Glomerular endothelial cell (primary cell): ENCODE data around the gene C8G. TPM values are rescaled to one million over a fixed set of nuclear protein-coding genes. Genes with fewer than 3 reads are reported as not detected.

ENCODE experiments used
- DNase-seq: peaks from one replicate; pipeline ENCODE4 v3.0.0-alpha.2; 2011; ENCODE audit warnings: low read depth, low spot score; ENCODE audit errors: extremely low read depth
- total RNA-seq: library from RNA; depleted of rRNA; stranded (reverse); fragments of >200 nt; gene quantifications from 2 replicates; pipeline ENCODE4 v1.2.3, GENCODE V29; 2015

The C8G gene
- total RNA-seq, 1 donor from 2014 or later, result not detected

DNA sequence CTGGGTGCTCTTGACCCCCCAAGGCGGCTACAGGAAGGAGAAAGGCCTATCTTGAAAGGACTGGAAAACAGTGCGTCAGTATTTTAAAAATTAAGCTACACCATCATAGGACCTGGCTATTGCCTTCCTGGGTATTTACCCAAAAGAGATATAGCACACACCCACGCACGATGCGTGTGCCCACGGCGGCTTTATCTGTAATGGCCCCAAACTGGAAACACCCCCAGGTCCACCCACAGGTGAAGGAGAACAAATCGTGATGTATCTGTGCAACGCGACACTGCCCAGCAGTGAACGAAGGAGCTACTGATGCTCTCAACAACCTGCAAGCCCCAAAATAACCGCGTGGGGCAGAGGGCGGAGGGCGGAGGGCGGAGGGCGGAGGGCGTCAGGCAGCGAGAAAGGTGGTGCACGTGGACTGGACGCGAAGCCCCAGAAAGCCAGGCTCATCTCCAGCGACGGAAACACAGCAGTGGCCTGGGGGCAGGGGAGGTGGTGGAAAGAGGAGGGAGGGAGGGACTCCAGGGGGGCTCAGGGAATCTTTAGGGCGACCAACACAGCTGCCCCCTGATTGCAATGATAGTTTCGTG is 19.9 kb downstream of the C8G start:
- DNase-seq, result no peak

DNA sequence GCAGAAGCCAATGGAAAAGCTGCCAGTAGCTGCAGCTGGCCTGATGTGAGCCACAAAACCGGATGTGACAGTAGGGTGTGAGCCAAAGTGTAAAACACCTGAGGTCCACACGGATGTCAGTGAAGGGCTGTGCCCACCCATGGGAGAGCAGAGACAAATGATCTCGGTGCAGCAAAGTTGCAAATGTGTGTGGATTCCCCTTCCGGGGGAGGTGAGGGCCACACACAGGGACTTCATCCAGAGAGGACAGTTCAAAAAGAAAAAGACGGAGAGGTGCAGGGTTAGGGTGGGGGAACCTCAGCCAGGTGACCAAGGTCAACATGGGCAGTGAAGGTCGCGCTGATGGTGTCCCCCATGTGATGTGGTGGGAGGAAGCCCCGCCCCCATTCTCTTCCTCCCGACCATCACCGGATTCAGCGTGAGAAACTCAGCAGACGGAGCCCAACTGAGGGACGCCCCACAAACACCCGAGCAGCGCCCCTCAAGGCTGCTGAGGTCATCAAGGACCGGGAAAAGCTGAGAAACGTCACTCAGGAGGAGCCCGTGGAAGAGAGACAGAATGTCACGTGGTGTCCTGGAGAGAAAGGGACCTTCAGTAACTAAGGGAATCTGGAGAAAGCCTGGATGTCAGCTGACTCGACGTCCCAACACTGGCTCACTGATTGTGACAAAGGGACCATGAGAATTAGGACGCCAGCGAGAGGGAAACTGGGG is 20.9 kb downstream of the C8G start:
- DNase-seq, result no peak

DNA sequence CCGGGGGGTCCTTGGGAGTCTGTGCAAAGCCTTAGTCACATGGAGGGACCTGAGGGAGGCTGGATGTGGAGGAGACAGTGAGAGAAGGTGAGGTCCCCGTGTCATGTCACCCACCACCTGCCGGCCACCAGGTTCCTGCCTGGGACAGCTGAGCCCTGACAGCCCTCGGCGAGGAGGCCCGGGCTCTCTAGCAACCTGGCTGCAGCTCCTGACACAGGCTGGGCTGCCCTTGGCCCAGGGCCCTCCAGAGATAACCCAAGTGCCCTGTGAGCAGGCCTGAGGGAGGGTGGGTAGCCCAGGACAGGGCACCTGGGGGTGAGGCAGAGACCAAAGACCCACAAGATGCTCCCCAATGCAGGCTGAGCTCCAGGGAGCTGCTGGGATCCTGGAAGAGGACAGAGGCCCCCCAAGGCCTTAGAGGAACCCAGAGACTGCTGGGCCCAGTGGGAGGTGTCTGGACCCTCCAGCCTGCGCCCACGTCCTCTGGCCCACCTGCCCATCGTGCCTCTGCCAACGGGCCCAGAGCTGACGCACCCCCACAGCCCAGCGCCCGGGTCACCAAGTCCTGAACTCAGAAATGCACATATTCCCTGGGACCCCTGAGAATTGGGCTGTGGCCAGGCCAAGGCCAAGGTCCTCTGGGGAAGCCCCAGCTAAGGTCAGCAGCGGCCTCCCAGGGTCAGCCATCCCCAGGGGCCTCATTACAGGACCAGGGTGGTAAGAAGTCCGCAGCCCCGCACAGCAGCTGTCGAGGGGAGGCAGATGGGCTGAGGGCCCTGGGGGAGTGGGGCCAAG is 23.5 kb downstream of the C8G start:
- no peak for DNase-seq

DNA sequence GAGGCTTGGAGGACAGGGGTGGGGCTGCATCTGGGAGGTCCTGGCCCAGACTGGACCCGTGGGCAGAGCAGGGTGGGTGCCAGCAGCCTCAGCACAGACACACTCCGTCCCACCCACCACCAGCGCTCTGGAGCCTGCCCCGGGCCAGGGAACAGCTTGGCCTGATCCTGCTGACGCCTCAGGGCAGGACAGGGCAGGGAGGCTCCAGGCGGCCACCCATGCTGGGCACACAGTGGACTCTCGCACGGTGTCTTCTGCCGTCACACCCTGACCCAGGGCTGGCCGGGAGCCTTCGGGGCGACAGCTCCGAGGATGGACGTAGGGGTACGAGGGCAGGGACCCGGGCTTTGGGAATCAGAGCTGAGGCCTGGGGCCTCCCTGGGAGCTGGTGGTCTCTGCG is 24.1 kb downstream of the C8G start:
- DNase-seq, result no peak

DNA sequence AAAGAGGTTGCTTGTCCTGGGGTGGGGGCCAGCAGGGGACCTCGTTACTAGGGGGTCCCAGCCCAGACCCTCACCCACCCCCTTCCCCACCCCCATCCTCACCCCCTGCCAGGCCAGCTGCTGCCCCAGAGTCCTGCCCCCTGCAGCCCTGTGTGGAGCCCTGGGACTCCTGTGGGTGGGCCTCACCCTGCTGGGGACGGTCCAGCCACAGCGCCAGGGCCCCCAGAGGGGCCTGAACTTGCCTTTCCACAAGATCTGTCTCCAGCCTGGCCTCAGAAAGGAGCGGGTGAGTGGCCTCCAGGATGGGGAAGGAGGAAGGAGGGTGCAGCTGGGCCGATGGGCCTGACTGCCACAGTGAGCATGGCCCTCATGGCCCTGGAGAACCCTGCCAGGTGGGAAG is 24.7 kb downstream of the C8G start:
- DNase-seq, result no peak

DNA sequence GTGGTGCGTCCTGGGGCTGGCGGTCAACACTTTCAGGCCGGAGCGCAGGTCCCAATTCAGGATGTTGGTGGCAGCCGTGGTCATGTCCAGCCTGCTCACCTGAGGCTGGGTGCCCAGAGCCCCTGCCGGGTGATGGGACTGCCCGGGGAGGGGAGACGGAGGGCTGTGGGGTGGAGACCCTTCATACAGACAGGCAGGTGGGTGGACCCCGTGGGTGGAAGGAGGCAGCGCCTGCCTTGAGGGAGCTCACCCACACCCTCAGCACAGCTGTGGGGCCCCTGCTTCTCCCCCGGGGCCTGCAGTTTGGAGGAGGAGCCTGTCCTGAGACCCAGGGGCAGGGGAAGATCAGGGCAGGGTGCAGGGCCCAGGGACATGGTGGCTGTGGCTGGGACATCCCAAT is 25.3 kb downstream of the C8G start:
- no peak for DNase-seq

DNA sequence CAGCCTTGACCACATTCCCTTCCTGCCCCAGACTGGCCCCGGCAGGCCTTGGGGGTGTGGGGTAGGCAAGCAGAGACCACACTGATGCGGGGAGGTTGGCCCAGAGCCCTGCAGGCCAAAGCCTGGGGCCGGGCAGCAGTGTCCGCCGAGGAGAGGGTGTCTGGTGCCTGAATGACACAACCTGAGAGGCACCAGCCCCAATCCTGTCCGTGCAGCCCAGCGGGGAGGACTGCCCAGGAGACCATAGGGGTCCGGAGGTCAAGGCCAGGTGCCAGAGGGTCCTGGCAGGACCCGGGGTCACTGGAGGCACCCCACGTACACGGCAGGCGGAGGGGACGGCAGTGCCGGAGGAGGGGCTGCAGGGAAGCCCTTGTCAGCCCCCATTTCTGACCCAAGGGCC is 26.7 kb downstream of the C8G start:
- no peak for DNase-seq

DNA sequence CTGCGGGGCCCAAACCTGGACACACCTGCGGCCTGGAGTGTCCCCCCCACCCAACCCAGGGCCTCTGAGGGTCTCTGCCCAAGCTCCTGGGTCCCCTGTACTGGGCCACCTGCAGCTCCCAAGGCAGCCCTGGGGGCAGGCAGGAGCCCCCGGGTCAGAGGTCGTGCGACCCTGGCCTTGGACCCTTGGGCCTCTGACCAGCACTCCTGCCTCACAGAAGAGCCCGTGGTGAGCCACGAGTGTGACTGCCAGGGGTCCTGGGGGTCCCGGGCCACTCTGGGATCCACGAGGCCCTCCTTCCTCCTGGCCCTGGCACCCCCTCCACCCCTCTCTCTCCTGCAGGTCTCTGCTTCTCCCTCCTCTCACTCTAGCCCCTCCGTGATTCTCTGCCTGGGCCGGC is 27.3 kb downstream of the C8G start:
- DNase-seq, result no peak

DNA sequence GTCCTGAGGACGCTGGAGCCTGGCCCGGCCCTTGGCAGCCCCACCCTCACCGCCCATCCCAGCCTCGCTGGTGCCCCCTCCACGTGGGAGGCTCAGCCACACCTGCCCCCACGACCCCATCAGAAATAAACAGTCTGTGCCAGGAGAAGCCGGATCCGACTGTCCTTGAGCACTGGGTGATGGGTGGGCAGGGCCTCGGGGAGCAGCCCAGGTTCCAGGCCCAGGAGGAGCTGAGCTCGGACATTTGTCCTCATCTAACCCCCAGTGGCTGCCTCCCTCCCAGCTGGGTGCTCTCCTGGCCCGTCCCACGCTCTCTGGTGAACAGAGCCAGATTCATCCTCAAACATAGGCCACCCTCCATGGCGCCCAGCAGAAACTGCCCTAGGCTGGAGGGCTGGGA is 27.7 kb downstream of the C8G start:
- DNase-seq, result no peak

DNA sequence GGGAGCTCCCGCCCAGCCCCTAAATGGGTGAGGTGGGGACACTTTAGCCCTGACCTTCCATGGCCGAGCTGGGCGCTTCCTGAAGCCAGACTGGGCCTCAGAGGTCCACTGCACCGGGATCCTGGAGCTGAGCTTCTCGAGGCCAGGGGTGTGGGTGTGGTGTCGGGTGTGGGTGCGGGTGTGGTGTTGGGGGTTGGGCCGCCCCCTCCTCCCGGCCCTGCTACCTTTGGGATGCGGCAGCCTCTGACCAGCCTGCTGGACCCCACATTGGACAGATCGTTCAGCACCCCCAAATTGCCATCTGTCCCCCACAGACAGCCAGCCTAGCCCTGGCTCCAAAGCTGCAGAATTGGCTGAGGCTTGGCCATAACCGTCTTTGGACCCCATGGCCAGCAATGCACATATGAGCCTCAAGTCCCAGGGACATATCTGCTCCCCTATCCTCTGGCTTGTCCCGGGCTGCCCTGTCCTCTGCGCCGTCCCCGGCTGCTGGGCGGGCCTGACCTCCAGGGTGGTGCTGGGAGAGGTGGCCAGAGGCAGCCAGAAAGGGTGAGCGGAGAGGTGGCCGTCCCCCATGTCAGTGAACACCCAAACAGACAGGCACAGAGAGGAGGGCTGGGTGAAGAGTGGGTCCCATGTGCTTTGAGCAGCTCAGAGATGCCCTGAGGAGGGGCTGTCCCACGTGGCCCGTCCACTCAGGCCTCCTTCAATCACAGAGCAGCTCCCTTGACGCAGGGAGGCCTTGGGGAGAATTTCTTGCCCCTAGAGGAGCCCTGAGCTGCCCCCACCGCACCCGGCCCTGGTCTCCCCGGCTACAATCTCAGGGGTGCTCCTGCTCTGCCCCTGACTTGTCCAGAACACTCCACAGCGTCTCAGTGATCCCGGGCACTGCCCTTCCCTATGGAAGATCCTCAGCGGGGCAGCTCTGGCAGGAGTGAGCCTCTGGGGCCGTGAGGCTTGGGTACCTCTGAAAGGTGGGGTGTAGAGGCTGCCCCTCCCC is 28.9 kb downstream of the C8G start:
- DNase-seq, result no peak

DNA sequence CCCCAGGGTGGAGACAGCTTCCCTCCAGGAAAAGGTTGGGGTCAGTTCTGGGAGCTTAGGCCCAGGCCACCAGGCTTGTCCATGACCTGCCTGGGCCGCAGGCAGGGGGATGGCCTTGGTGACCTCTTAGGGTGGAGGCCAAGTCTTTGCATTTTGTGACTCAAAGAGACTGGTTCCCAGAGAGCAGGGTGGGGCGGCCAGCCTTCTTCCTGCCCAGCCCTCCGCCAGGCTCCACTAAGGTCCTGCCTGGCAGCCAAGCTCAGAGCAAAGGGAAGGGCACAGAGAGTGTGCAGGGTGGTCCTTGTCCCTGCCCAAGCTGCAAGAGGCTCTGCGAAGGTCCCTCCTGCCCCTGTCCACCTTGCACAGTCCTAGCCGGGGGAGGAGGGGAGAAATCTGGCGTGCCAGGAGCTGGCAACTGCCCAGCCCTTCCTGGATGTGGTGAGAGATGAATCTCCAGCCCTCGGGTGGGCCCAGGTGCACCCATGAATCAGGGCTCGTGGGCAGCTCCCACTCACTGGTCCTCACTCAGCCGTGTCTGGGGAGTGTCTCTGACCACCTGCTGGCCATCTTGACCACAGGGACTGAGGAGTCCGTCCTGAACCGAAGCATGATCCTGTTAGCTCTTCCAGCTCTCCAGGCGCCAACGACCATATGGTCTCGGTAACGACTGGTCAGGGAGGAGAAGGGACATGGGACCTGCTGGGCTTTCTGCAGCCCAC is 29.9 kb downstream of the C8G start:
- no peak for DNase-seq

DNA sequence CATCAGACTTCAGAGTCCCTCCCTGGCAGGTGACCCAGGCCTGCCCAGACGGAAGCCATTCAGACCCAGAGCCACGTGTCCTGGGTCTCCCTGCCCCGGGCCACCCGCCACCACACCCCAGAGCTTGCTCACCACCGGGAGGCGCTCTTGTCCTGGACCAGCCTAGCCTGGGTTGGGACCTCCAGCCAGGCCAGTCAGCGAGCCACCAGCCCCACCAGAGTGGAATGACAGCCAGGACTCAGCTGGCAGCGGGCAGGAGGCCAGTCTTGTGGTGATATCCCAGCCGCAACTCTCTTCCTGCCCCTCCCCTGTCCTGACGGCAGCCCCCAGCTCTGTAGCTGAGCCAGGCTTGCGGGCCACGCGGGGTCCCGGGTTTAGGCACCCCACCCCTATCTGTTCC is 30.6 kb downstream of the C8G start:
- DNase-seq, result no peak

DNA sequence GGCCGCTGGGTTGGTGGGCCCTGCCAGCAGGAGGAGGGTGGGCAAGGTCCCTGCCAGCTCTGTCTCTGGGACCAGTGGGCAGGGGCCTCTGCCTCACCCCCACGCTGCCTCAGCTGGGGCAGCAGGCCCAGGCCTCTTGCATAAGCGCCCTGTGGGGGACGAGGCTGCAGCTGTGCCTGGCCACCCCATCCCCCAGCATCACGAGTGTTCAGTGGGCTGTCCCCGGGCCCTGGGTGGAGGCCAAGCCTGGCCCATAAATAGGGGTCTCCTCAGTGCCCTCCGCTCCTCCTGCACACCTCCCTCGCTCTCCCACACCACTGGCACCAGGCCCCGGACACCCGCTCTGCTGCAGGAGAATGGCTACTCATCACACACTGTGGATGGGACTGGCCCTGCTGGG is 32.2 kb downstream of the C8G start, which contains the start of gene PTGDS:
TSS of gene PTGDS (plus strand) at position 282 of the 400 bp plus-strand sequence. CDS start at position 357, 75 bp downstream.
- DNase-seq, result no peak

DNA sequence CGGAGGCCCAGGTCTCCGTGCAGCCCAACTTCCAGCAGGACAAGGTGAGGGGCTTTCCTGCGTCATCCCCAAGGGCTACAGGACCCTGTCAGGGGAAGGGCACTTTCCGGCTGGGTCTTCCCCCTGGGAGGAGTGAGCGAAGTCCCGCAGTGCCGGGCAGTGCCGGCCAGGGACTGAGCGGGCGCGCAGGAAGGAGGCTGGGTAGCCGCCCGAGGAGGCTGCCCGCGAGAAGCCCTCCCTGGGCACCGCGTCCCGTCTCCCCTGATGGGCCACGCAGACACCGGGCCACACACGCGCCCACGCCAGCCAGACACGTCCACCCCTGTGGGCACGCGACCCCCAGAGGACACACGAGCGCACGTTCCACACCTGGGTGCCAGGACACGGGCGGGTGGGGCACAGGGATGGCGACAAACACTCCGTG is 32.6 kb downstream of the C8G start:
- no peak for DNase-seq

DNA sequence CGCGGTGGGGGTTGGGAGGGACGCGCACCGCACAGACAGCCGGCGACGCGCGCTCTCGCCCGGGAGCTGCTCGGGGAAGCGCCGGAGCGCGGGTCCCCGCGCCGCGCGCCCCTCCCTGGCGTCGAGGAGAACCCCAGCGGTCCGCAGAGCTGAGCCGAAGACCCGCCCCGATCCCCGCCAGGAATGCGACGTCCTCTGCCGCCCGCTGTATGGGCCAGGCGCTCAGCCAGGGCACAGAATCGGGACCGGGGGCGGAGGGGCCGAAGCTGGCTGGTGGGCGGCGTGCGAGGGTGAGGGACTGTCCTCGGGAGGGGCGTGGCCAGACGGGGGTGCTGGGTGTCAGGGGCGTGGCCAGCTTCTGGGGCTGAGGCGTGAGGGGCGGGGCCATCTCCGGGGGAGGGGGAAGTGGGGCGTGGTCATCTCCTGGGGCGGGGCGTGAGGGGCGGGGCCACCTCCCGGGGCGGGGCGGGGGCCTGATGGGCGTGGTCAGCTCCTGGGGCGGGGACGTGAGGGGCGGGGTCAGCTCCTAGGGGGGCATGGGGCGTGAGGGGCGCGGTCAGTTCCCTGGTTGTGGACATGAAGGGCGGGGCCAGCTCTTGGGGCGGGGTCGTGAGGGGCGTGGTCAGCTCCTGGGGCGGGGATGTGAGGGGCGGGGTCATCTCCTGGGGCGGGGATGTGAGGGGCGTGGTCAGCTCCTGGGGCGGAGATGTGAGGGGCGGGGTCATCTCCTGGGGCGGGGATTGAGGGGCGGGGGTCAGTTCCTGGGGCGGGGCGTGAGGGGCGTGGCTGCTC is 33.2 kb downstream of the C8G start:
- no peak for DNase-seq

DNA sequence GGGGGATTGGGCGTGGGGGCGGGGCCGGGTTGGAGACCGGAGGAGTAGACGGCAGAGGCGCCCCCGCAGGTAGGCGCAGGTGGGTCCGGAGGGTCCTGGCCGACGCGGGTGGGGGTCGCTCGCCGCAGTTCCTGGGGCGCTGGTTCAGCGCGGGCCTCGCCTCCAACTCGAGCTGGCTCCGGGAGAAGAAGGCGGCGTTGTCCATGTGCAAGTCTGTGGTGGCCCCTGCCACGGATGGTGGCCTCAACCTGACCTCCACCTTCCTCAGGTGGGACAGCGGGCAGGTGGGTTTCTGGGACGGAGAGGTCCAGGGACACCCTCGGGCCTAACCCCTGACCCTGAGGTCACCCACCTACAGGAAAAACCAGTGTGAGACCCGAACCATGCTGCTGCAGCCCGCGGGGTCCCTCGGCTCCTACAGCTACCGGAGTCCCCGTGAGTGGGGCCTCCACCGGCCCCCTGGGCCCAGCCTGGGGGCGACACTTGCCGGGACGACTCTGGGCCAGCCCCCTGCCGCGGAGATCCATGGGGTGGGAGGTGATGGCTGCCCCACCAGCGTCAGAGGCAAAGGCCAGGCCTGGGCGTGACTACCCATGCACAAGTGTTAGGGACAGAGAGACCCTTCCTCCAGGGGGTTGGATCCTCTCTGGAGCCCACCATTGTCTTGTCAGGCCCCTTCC is 34.0 kb downstream of the C8G start:
- DNase-seq, result no peak

DNA sequence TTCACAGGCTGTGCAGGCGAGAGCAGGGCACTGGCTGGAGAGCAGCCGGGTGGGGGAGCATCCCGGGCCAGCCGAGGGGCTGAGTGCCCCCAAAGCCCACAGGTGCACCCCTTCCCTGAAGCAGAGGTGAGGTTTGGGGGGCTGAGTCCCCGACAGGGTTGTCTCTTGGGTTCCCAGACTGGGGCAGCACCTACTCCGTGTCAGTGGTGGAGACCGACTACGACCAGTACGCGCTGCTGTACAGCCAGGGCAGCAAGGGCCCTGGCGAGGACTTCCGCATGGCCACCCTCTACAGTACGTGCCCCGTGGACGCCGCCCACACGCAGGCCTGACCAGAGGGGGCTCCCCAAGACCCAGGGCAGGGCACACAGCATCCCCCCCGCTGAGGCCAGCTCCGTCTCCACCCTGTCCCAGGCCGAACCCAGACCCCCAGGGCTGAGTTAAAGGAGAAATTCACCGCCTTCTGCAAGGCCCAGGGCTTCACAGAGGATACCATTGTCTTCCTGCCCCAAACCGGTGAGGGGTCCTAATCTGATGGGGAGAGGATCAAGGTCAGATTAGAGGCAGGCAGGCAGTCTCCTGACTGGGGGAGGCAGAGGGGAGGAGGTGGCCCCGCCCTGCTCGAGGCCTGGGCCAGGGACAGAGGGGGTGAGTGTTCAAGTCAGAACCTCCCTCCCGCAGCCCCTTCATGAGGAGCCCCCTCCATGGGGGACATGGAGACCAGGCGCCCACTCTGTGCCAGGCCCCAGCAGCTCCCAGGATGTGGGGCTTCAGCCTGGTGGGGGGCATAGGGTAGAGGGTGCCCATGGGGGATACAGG is 34.9 kb downstream of the C8G start:
- DNase-seq, result no peak
